Prostate gland (tissue), 2 donors: ENCODE data around the gene ZNF366.

Source experiments
- CTCF ChIP-seq, 4 experiments: fragments of 200-600 bp in 2 of 4; fragments of 450-650 bp in 2 of 4; sonication (generic) in 2 of 4; IDR thresholded peaks; 1 replicate in 3 of 4; 2 replicates in 1 of 4; pipeline ENCODE4 v1.5.1; 2016 to 2019; ENCODE audit warnings: antibody characterized with exemption in 4 of 4, mild to moderate bottlenecking in 2 of 4, moderate library complexity in 2 of 4
- POLR2A ChIP-seq: fragments of 450-650 bp; IDR thresholded peaks from one replicate; pipeline ENCODE4 v1.6.1; 2016; ENCODE audit warnings: antibody characterized with exemption, mild to moderate bottlenecking
- POLR2AphosphoS5 ChIP-seq: sonication (generic); formaldehyde crosslinking; IDR thresholded peaks from one replicate; pipeline ENCODE4 v1.6.1; 2017; ENCODE audit warnings: antibody characterized with exemption

GRCh38 chr5:72501488-72501887 lies 5.7 kb downstream of the ZNF366 start:
- TF ChIP-seq CTCF (IDR thresholded peaks at IDR 0.05) = no peak
- no peak for TF ChIP-seq POLR2A
- TF ChIP-seq POLR2AphosphoS5 = no peak
